GM04504 (cell line): ENCODE measurements around the gene FYN.
A peak's percentile ranks its signal among the peaks of the same experiment; 100 is the strongest.

Experiments
- DNase-seq: peaks from one replicate; pipeline ENCODE4 v3.0.0-alpha.2; 2012; ENCODE audit warnings: low read depth

FYN gene

DNA sequence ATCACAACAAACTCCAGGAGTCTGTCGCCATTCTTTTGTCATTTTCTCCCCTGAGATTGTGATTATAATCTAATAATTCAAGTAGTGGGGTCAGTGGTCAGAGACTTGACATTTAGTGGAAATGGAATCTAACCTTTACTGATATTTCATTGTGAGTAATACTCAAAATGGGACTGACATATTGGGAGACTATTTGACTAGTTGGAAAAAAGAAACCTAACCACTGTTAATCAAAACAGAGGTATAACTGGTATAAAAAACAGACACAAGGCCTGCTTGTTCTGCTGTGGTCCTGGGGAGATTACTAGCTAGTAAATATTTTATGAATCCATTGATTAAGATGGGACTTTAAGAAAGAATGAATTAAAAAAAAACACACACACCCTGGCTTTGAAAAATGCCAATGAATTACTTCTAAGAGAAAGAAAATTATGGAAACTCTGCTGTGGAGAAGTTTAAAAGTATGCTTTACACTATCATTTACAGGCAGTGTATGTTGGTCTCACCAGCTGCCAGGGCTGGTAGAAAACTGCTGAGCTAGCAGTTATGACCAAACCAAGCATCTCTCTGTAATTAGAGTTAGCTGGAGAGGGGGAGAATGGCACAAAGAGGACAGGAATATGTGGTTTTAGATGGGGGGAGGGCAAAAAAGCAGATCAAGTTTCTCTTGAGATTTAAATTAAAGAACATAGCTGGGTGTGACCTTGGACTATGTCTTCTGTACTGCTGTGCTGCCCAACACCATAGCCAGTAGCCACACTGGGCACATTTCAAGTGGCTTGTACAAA lies 103.7 kb downstream of the FYN start:
- no peak for DNase-seq

GRCh38 chr6:111768431-111768770 lies 104.9 kb downstream of the FYN start:
- no peak for DNase-seq

DNA sequence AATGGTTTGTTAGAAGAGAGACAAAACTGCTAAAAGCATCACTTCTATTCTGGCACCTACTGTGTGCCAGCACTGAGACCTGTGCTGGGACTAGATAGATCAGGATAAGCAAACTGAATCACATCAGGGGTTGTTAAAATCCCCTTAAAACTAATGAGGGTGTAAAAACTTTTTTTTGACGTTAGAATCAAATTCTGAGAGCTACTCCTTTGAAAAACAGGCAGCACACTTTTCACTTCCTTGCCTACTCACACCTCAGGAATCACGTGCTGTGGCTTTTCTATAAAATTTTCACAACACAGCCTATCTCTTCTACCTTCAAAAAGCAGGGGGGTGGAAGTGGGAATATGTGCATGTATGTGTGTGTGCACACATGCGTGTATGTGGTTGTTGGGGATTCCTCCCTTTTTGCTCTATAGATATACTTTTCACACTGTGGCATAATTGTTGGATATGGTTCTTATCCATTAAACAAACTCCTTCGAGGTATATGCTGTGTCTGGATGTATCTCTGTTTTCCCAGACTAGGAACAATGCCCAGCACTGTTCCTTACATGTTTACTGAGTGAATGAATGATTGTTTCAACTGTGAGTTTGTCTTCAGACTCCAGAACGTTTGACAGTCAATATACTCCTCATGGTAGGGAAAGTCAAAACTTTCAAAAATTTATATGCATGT lies 105.4 kb downstream of the FYN start:
- no peak for DNase-seq

DNA sequence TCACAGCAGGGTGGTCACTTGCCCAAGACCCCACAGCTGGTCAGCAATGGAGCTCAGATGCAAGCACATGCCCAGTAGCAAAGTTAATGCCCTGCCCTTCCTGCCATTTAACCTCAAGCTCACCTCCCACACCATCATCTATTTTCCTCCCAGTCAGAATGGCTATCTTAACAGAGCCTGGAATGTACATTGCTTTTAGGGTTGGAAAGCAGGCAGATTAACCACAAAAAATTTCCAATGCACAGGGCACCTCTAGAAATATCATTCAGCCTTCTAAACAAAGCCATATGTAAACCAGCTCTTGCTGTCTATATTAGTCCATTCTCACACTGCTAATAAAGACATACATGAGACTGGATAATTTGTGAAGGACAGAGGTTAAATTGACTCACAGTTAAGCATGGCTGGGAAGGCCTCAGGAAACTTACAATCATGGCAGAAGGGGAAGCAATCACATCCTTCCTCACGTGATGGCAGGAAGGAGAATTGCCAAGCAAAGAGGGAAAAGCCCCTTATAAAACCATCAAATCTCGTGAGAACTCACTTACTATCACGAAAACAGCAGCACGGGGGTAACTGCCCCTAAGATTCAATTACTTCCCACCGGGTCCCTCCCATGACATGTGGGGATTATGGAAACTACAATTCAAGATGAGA lies 106.9 kb downstream of the FYN start:
- DNase-seq: no peak

DNA sequence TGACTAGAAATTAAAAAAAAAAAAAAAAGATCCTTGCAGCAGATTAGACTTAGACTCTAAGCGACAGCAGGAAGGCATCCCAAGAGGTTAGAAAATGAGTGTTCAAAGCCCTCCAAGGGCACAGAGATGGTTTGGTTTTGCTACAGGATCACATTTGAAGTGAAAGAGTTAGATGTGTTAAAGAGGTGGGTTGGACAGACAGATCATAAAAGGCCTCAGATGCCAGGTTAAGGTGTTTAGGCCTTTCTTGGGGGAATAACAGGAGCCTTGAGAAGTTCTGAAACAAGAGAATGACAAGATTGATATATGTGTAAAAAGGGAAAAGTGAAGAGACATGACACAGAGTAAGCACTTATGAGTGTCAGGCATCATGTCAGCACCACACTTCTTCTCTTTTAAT lies 107.5 kb downstream of the FYN start:
- DNase-seq: no peak

DNA sequence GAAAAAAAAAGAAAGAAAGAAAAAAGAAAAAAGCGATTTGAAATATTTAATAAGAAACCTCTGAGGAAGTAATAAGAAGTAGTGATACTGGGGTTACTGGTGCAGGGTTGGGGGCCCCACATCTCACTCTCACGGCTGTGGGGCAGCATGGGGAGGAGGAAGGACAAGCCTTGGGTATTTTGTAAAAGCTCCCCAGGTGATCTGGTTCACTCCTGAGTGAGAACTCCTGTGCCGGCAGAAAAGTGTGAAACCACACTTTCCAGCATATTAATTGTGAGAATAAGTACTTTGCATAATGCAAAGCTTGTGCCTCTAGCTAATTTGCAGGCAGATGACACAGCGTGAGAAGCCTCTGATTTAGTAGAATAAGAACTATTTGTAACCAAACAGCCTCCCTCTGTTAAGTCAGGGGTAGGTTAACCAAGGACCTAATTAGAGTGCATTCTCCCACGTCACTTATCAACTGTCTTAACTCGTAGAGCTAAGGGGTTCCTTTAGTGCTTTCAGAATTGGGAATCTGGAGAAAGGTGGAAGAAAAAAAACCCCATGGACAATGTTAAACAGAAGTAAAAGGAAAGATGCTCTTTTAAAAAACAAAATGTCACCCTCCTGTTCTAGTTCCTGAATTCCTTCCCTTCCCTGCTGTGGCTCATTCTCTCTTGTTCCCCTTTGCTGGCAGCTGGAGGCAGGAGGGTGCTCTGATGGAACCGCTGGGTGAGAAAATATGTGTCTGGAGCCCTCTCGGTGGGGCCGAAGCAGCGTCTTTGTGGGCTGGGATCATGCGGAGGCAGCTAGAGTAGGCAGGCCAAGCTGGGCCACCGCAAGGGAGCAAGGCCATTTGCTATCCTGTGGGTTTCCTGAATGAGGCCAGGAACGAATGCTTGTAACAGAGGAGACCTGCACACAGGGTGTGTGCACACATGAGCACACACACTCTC lies 108.7 kb downstream of the FYN start:
- DNase-seq: no peak

GRCh38 chr6:111763381-111763780 lies 109.9 kb downstream of the FYN start:
- no peak for DNase-seq

GRCh38 chr6:111761783-111762312 lies 111.4 kb downstream of the FYN start:
- DNase-seq: no peak

- no peak for DNase-seq
Observed at GRCh38 chr6:111761212-111761611, 112.0 kb downstream of the FYN start.

DNA sequence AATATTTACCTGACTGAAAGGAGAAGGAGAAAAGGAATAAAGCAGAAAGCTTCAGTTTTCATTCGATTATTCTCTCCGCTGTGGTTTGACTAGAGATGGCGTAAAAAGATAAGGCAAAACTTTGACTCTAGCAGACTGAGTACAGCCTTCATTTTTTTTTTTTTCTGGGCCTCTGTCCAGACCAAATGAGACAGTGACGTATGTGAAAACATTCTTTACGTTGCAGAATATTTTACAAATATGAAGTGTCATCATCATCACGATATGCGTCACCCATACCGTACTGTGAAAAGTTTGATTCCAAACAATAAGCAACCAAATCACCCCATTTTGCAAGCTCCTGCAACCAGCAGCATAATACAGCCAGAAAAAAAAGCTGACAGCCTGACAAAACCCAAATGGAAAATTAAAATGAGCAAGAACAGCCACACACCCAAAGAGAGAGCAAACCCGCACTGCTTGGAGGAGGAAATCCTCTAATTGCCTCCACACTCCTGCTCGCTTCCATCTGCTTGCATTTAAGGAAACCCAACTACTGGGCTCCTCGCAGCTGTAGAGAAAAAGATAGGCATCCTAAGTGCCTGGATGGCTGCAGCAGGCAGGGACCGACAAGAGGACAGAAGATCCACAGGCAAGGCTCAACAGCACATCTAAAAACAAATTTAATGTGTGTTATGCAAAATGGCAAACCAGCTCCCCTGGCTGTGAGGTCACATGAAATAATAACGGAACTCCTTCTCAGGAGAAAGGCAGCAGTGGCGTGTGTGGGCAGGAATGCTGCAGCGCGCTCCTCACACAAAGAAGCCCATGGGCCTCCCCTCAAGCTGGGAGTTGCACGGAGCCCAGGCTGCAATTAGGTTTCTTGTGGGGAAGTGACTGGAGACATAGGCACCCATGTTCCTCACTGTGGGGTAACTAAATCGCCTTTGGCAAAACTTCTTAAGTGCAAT lies 113.1 kb downstream of the FYN start:
- peak; percentile 67 for DNase-seq

- DNase-seq: no peak
Observed at GRCh38 chr6:111759331-111759835, 113.9 kb downstream of the FYN start.

DNA sequence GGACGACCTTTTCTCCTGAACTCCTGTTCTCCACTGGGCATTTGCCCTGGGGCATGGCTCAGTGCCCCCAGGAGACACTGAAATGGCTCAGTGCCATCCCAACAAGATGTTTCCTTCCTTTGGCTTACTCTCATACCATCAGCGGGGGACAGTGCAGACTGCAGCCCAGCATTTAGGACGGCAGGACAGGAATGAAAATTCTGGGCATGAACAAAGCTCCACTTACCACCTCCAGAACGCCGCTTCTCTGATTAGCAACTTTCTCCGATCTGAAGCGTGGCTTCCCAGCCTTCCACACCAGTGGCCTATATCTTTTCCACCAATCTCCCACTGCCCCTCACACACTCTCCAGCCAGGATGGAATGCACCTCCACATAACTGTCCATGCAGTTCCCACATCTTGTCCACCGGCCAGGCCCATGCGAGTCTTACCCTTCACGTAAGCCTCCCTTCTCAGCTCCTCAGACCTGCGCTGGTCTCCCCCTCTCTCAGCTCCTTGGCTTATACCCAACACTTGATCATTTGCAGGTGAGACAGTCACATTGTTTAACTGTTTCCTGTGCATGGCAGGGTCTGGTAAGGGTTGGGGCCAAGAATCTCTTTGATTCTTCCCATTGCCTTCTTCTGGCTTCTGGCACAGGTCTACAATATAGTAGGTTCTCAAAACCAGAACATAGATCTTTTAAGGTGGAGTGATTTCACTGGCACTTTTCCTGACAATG lies 114.5 kb downstream of the FYN start:
- DNase-seq: no peak

- no peak for DNase-seq
Observed at GRCh38 chr6:111757342-111757741, 115.9 kb downstream of the FYN start.

GRCh38 chr6:111754423-111754822 lies 118.8 kb downstream of the FYN start:
- DNase-seq: no peak

DNA sequence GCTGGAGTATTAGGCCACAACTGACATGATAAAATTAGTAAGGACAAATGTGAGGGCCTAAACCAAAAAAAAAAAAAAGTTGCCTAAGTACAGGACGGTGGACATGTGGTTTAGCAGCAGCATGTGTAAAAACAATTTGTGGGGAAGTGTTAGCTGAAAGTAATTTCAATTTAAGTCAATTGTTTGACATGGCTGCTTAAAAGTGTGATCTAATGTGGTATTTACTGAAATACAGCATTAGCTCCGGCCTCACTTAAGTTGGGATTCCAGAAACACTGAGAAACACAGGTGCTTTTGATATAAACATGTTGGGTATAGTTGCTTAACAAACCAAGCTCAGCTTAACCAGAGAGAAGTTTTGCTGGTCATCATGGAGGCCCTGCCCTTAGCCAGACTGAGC lies 119.7 kb downstream of the FYN start:
- no peak for DNase-seq

DNA sequence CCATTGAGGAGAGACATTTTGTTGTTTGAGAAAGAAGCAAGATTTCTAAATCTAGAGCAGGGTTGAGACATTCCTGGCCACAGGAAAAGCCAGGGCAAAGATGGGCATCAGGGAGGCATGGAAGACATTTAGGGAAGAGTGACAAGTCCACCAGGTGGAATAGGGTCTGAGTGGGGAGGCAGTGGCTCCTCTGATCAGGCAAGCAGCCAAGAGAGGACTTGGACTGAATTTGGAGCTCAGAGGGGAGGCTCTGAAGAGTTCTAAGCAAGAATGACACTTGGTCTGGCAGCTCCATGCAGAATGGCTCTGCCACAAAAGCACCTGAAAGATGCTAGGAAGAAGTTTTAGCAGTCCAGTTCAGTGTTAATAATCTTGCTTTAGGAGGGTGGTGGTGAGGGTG lies 120.8 kb downstream of the FYN start:
- DNase-seq: no peak

DNA sequence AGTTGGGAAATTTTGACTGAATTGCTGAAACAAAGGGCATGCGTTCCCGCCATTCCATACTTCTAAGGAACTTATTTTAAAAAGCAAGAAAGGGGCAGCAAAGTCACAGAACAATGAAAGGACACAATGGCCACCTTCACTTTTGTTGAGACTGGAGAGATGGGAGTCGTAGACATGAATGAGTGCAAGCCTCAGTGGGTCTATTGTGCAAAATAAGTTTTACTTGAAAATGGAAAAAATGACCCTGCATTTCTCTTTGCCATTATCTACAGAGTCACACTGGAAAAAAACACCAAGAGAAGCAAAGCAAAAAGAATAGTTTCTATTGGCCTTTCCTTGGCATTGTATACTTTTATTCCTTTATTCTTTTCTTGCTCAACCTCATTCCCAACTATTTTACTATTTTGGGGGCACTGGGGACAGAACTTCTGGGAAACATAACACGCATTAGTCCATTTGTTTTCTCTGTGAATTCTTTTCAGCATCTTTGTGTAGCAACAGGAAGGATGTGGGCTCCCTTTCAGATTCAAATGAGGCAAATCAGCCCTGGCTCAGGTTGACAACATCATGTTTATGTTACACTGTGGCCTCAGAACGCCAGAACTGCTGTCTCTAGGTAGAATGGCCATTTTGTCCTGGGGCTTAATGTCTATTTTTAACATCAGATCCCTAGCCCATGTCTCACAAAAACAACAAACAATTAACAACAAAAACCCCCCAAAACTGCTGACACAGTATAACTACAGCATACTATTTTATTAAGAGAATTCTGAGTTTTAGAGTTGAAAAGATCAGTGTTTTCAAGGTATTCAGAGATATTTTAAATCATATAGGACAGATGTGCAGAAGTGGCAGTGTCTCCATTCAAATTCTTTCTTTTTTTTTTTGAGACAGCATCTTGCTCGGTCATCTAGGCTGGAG lies 122.2 kb downstream of the FYN start:
- no peak for DNase-seq

- no peak for DNase-seq
Observed at GRCh38 chr6:111750153-111750552, 123.1 kb downstream of the FYN start.

- no peak for DNase-seq
Observed at GRCh38 chr6:111748231-111748647, 125.0 kb downstream of the FYN start.
